ENCODE data around the gene DRC7.

- TF ChIP-seq, protein P1, sequence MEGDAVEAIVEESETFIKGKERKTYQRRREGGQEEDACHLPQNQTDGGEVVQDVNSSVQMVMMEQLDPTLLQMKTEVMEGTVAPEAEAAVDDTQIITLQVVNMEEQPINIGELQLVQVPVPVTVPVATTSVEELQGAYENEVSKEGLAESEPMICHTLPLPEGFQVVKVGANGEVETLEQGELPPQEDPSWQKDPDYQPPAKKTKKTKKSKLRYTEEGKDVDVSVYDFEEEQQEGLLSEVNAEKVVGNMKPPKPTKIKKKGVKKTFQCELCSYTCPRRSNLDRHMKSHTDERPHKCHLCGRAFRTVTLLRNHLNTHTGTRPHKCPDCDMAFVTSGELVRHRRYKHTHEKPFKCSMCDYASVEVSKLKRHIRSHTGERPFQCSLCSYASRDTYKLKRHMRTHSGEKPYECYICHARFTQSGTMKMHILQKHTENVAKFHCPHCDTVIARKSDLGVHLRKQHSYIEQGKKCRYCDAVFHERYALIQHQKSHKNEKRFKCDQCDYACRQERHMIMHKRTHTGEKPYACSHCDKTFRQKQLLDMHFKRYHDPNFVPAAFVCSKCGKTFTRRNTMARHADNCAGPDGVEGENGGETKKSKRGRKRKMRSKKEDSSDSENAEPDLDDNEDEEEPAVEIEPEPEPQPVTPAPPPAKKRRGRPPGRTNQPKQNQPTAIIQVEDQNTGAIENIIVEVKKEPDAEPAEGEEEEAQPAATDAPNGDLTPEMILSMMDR (IDR thresholded peaks at IDR 0.05), result no peak
- TF ChIP-seq POLR2A (IDR thresholded peaks at IDR 0.05), result no peak
These were observed 47.3 kb upstream of the DRC7 start for GRCh38 chr16:57647136-57647875.

All from thyroid gland (tissue), 4 donors.